Aortic smooth muscle cell (primary cell): ENCODE results near the gene UBAC1. TPM values are rescaled to one million over a fixed set of nuclear protein-coding genes. Genes with fewer than 3 reads are reported as not detected.

ENCODE experiments used
- total RNA-seq: library from RNA; depleted of rRNA; stranded (reverse); fragments of >200 nt; gene quantifications from 2 replicates; pipeline ENCODE4 v1.2.3, GENCODE V29; 2014

UBAC1 gene
- total RNA-seq = 28.2 and 28.5 TPM in 2 replicates

DNA sequence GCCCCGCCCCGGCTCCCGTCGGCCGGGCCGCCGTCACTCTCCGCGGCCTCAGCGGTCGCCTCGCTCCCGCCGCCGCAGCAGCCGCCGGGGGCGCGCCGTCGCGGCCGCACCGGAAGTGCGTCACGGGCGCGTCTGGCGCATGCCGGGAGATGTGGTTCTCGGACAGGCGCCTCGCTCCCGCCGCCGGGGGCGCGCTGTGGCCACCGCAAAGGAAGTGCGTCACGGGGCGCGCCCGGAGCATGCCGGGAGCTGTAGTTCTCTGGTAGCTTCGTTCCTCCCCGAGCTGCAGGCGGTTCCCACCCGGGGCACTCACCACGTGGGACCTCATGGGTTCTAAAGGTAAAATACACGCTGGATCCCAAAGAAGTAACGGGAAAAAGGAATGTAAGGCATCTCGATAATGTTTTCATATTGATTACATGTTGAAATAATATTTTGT, at the start of gene UBAC1:
Gene UBAC1, minus strand, starts transcription at position 97 of the 439 bp plus-strand sequence. CDS start 211 bp downstream, outside the sequence.

GRCh38 chr9:135907431-135908092, 53.6 kb downstream of the UBAC1 start, which contains the start of gene CAMSAP1:
Gene CAMSAP1 (minus strand): TSS chr9:135907546. CDS start chr9:135907159, 387 bp downstream.

Other genes starting within 250 kb of the UBAC1 start
- gene CAMSAP1, start 53.8 kb downstream of the UBAC1 start, total RNA-seq = 15.0 and 17.3 TPM in 2 replicates
- 29.2 TPM in 2 replicates for gene NACC2, start 133.9 kb upstream of the UBAC1 start, total RNA-seq
- 38.2 and 42.3 TPM in 2 replicates for gene TMEM250, start 157.5 kb upstream of the UBAC1 start, total RNA-seq
- gene LHX3, start 243.8 kb upstream of the UBAC1 start, total RNA-seq = not detected in 2 replicates